ENCODE results near the gene CCNB2. TPM values are rescaled to one million over a fixed set of nuclear protein-coding genes. Genes with fewer than 3 reads are reported as not detected.

The CCNB2 gene
- total RNA-seq, 4 donors from 2014 or later, result 1.1 to 2.1 (median 1.7) TPM

DNA sequence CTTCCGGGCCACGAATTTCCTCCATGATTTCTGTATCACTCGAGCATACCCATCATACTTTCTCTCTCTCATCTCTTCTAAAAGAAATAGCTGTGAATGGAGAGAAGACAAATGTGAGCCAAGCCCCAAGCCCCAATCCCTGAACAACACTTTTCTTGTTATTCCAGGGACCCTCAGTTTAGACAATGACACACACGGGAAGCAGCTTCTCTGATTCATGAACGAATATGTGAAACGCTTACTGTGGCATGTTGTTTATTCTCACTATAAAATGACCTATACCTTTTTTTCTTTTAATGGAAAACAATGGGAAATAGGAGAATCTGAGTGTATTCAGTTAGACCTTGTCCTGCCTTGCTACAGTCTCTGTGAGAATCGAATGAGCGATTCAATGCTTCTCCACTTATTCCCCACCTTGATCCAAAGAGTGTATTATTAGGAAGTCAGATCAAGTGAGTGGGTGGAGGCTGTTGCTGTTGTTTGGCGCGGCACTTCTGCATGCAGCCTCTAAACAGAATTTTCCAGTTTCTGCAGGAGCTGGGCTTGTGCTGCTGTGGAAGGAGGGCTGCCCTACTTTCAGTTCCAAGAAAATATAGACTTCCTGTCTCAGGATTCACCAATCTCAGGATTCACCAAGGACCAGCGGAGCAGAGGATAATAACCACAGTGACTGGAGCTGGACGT lies 69.3 kb downstream of the CCNB2 start:
- intact Hi-C loops (cut with DNase I), result no loop called here
- Histone ChIP-seq H3K27ac (peak overlapping the region in 2 of 3 donors; percentile 18 to 38), H3K4me1 (peaks cover 16 to 34% of the 10 kb centered on the region in 2 donors), H3K36me3 (no peaks in the 10 kb centered on the region), H3K4me3 (replicated peaks in 1 of 3) (no peak overlapping the region), H3K27me3 (no peaks in the 10 kb centered on the region), H3K9me3 (no peaks in the 10 kb centered on the region)
- TF ChIP-seq, protein P1, sequence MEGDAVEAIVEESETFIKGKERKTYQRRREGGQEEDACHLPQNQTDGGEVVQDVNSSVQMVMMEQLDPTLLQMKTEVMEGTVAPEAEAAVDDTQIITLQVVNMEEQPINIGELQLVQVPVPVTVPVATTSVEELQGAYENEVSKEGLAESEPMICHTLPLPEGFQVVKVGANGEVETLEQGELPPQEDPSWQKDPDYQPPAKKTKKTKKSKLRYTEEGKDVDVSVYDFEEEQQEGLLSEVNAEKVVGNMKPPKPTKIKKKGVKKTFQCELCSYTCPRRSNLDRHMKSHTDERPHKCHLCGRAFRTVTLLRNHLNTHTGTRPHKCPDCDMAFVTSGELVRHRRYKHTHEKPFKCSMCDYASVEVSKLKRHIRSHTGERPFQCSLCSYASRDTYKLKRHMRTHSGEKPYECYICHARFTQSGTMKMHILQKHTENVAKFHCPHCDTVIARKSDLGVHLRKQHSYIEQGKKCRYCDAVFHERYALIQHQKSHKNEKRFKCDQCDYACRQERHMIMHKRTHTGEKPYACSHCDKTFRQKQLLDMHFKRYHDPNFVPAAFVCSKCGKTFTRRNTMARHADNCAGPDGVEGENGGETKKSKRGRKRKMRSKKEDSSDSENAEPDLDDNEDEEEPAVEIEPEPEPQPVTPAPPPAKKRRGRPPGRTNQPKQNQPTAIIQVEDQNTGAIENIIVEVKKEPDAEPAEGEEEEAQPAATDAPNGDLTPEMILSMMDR (IDR thresholded peaks at IDR 0.05), result no peak
- no peak for TF ChIP-seq POLR2A (IDR thresholded peaks at IDR 0.05)
- no peak for DNase-seq
- 84 to 94% methylated on average over 12 of the region's 12 CpGs for WGBS, 2 donors

MicroRNAs encoded within 50 kb of the gene (microRNA counts, 767-probe panel; counts per million panel counts)
- 0 to 3,038 counts per million in 2 donors for microRNA hsa-miR-2116-5p

Small RNA genes within 50 kb of the gene (microRNA-seq; reads per million reads assigned to microRNA genes)
- 1.5 reads per million for gene MIR2116

Small RNA genes within 50 kb of the gene (small RNA-seq; reads per million reads assigned to genes)
- gene MIR2116, result not detected

Other genes starting within 250 kb of the CCNB2 start
- 100 to 1,000 TPM; 129 to 166 (median 151) TPM for gene SLTM, start 171.5 kb upstream of the CCNB2 start, total RNA-seq
- gene RNF111, start 117.5 kb upstream of the CCNB2 start, total RNA-seq, result 10 to 100 TPM; 19.1 to 33.2 (median 27.4) TPM
- gene LDHAL6B, start 101.7 kb downstream of the CCNB2 start, total RNA-seq, result under 1 TPM in 1 of 4 donors, not detected in 3; 0.27 TPM

Measured in thyroid gland (tissue), 4 donors.